Stimulated activated CD4-positive, alpha-beta T cell treated with anti-CD3 and anti-CD28 coated beads, TNF-alpha, amount 100 ng/mL, for 24 hours (primary cell): ENCODE data around the gene LSM11.

ENCODE experiments used
- DNase-seq, 3 experiments: peaks; one replicate each; pipeline ENCODE4 v3.0.0-alpha.2; 2020; ENCODE audit warnings: low read depth in 3 of 3

LSM11 gene

DNA sequence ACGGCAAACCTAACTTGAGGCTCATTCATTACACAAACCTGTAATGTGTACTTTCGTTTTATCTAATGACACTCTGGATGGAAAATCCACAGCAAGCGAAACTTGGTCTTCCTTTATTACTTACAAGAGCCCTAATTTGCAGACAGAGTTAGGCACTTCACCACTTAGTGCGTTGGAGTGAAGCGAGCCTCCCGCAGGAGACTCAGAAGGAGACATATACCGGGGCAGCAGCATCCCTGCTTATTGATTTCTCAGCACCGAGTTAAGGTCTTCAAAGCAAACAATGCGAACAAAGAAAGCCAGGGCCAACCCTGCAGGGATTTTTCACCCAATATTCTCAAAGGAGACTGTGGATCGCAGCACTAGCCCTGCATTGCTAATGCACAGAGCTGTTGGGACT is 28.6 kb downstream of the LSM11 start:
- DNase-seq = no peak

DNA sequence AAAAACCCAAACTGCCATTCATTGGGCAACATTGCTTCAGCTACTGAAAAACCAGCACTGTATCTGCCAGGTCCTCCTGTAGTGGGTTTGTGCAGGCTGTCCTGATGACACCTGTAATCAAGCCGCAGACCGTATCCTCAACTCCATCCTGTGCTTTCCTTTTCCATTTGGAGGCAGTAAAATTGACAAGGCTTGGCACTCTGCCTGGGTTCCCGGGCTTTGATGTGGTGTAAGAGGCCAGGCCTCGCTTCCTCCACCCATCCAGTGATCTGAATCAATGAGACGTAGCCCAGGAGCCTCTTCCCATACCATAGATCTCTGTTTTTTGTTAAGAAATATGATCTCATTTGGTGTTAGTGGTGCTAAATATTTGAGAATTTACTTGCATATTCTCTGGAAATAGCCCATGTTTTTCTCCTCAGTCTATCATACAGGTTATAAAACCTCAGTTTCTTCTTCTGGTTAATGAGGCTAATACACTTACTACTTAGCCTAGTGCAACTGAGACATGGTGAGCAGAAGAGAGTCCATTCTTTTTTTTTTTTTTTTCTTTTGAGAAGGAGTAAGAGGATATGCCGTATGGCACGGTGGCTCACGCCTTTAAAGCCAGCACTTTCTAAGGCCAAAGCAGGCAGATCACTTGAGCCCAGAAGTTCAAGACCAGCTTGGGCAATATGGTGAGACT is 34.8 kb downstream of the LSM11 start:
- no peak for DNase-seq

DNA sequence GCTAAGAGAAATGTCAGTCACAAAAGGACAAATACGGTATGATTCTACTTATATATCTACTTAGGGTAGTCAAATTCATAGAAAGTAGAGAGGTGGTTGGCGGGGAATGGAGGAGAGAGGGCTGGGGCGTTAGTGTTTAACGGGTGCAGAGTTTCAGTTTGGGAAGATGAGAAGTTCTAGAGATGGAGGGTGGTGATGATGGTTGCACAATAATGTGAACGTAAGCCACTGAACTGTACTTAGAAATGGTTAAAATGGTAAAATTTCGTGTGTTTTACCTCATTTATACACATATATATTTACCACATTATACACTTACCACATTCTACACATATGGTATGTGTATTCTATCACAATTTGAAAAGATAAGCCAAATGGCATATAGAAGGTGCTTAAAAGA is 35.7 kb downstream of the LSM11 start:
- DNase-seq = no peak

DNA sequence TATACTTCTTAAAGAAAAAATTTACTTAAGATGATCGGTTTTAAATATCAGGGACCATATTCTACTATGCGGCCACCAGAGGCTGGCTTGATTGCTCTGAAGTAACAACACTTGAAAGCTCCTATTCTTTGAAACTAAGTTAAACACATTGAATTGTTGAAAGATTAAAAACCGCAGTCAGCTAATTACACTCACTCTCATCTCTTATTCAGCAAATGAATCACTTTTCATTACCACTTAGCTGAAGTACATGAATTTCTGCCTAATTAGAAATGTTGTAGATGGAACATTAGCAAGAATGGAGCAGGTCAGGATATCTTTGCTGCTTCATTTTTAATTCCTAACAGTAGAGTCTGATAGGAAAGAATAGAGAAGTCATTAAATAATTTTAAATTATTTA is 42.3 kb downstream of the LSM11 start:
- DNase-seq = no peak

DNA sequence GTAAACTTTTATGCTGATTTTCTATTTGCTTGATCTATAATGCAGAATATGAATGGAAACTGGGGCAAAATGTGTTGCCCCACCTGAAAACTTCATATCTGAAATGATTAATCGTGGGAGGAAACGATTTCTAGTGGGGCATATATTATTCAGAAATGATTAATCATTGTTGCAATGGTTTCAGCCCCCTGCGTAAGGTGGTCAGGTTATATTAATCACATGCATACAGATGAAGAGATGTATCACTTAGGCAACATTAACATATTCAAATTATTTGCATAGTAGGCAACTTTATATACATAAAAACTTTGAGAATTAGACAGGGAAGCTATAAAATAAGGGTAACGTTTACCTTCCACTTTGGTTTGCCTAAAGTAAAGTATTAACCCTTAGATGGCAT is 49.8 kb downstream of the LSM11 start:
- no peak for DNase-seq

DNA sequence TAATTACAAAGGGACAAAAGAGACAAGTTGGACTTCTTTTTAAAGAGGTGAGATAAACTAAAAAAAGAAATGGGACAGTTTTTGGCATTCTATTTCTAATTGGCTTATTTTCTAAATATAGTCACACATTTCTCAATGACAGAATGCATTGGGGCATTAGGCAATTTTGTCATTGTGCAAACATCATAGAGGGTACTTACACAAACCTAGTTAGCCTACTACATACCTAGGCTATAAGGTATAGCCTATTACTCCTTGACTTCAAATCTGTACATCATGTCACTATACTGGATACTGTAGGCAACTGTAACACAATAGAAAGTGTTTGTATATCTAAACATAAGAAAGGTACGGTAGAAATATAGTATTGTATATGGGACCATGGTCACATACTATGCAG is 56.1 kb downstream of the LSM11 start:
- DNase-seq = no peak

DNA sequence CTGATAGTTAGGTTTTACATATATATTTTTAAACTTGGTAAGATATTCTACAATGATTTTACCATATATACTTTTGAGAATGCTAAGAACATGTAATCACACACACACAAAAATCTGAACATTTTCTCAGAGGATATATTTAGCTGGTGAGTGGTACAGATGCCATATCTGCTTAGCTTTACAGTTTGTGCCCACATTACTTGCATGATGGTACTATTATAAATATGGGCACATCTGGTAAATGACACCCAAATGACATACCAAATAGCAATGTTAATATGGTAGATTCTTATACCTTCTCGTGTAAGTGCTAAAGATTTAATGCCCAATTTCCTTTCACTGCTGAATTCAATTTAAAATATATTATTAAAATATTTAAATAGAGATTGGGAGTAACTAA is 56.6 kb downstream of the LSM11 start:
- DNase-seq = no peak

DNA sequence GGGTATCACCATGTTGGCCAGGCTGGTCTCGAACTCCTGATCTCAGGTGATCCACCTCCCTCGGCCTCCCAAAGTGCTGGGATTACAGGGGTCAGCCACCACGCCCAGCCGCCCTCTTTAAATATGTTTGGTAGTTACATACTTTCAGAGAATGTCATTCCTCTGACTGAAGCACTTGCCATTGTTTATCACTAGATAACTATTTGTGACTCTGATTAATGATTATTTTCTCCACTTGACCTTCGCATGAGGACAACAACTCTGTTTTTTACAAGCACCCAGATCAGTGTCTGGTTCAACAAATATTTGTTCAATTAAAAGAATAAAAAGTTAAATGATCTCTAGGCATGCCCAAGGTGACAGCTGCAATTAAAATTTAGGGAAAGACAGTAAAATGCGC is 59.2 kb downstream of the LSM11 start:
- DNase-seq = no peak

DNA sequence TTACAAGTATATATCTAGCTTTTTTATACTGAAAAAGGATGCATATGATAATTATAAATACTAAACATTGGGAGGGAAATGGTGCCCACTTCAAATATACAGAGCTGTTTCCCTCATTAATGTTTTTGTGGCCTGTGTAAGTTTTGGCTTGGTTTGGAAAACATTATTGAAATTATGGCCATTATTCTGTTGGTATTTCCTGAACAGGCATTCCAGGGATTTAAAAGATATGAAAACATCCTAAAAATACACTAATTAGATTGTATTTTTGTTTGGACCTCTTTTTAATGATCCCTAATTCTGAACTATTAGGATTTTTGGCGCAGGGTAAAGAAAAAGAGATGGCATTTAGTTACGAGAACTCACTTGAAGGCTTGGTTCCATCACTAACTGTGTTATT is 64.5 kb downstream of the LSM11 start:
- no peak for DNase-seq
